GM19238 (cell line): ENCODE data around the gene SUMO1.

Source experiments
- DNase-seq: peaks from one replicate; pipeline ENCODE4 v3.0.0; 2011; ENCODE audit warnings: low spot score; ENCODE audit not compliant: insufficient read length

SUMO1 gene

GRCh38 chr2:202201220-202202160, 36.9 kb downstream of the SUMO1 start:
- no peak for DNase-seq

- DNase-seq, result no peak
Measured at GRCh38 chr2:202196727-202197126, 41.7 kb downstream of the SUMO1 start.

GRCh38 chr2:202194418-202194817, 44.0 kb downstream of the SUMO1 start:
- DNase-seq, result no peak

GRCh38 chr2:202193881-202194353, 44.5 kb downstream of the SUMO1 start:
- no peak for DNase-seq

GRCh38 chr2:202193305-202193704, 45.1 kb downstream of the SUMO1 start:
- no peak for DNase-seq

- no peak for DNase-seq
Measured at GRCh38 chr2:202187570-202187969, 50.8 kb downstream of the SUMO1 start.

- no peak for DNase-seq
Measured at GRCh38 chr2:202186641-202187202, 51.7 kb downstream of the SUMO1 start.

GRCh38 chr2:202185156-202185555, 53.2 kb downstream of the SUMO1 start:
- no peak for DNase-seq

GRCh38 chr2:202184557-202184956, 53.8 kb downstream of the SUMO1 start:
- no peak for DNase-seq

GRCh38 chr2:202178346-202178958, 59.9 kb downstream of the SUMO1 start:
- no peak for DNase-seq

GRCh38 chr2:202172439-202173211, 65.8 kb downstream of the SUMO1 start:
- peak; percentile 20 for DNase-seq

- DNase-seq, result peak; percentile 15
Measured at GRCh38 chr2:202171241-202171825, 67.1 kb downstream of the SUMO1 start.

GRCh38 chr2:202169832-202170424, 68.5 kb downstream of the SUMO1 start:
- no peak for DNase-seq

GRCh38 chr2:202169131-202169530, 69.3 kb downstream of the SUMO1 start:
- no peak for DNase-seq

- DNase-seq, result no peak
Measured at GRCh38 chr2:202165945-202166344, 72.5 kb downstream of the SUMO1 start.

GRCh38 chr2:202165208-202165607, 73.2 kb downstream of the SUMO1 start:
- no peak for DNase-seq

GRCh38 chr2:202164411-202164810, 74.0 kb downstream of the SUMO1 start:
- DNase-seq, result no peak

GRCh38 chr2:202161151-202161835, 77.1 kb downstream of the SUMO1 start:
- DNase-seq, result no peak

GRCh38 chr2:202158796-202159195, 79.6 kb downstream of the SUMO1 start:
- DNase-seq, result no peak
